Ovary (tissue), 3 donors: ENCODE results near the gene ASB9.

Source experiments
- CTCF ChIP-seq, 3 donors: fragments of 450-650 bp in 2 of 3; fragments of 200-600 bp in 1 of 3; IDR thresholded peaks; one replicate each; pipeline versions ENCODE4 v1.5.1 to v1.8.0; 2016 to 2022; ENCODE audit warnings: antibody characterized with exemption in 3 of 3, mild to moderate bottlenecking in 1 of 3
- EP300 ChIP-seq: sonication (generic); formaldehyde crosslinking; IDR thresholded peaks from one replicate; pipeline ENCODE4 v1.6.1; 2017; ENCODE audit warnings: antibody characterized with exemption
- POLR2A ChIP-seq: fragments of 450-650 bp; IDR thresholded peaks from one replicate; pipeline ENCODE4 v1.6.1; 2017; ENCODE audit warnings: antibody characterized with exemption, mild to moderate bottlenecking, moderate library complexity
- donor health status: DM: no; HTN: no; CAD: no.

GRCh38 chrX:15203694-15204093, 66.2 kb downstream of the ASB9 start:
- TF ChIP-seq CTCF (IDR thresholded peaks at IDR 0.05): no peak
- TF ChIP-seq POLR2A: no peak
- TF ChIP-seq EP300: no peak
